NCI-H2196 treated with DMSO at 0.1 percent for 48 hours (cell line): ENCODE data around the gene GON4L.
"Not testable (repeated sequence)": the region's sequence is repeated elsewhere in the genome, so short reads cannot be mapped to it uniquely, and the experiment has no call there.

Source experiments
- DNase-seq: peaks from one replicate; lab custom pipeline; 2025; ENCODE audit not compliant: unreplicated experiment; lab: John Stamatoyannopoulos, UW

The GON4L gene

GRCh38 chr1:155880251-155880650, 23.2 kb upstream of the GON4L start:
- DNase-seq: no peak

GRCh38 chr1:155877945-155878344, 20.9 kb upstream of the GON4L start:
- no peak for DNase-seq

GRCh38 chr1:155873860-155874259, 16.8 kb upstream of the GON4L start:
- no peak for DNase-seq

GRCh38 chr1:155872527-155872926, 15.5 kb upstream of the GON4L start:
- DNase-seq: no peak

- DNase-seq: peak; percentile 32
Measured at GRCh38 chr1:155871390-155871789, 14.4 kb upstream of the GON4L start.

GRCh38 chr1:155867766-155868165, 10.8 kb upstream of the GON4L start:
- no peak for DNase-seq

DNA sequence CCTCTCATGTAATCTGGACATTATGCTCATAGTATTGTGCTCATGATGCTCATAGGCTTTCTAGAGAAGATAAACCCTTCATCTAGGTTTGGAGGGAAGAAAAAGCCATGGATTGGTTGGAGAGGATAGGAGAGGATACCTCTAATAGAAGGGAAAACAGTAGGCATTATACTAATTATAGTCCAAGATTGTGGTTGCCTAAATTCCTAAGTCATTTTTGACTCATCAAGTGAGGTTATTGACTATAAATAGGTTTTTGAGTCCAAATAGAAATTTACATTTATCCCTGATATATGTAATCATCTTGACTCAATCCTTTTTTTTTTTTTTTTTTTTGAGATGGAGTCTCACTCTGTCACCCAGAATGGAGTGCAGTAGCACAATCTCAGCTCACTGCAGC, 7.4 kb upstream of the GON4L start:
- DNase-seq: no peak

DNA sequence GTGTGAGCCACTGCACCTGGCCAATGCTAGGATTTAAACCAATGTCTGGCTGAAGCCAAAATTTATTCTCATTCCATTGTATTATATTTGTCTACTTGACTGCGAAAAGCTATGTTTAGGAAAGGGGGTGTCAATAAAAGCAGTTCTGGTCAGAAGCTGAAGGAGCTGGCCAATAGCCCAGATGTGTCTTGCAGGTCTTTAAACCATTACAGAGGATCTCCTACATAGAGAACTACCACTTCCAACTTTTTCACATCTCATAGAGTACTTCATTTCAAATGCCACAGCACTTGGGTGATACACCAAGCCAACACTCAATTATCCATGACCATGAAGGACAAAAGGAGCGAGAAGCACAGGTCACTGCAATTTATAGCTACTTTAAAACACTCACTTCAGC, 4.9 kb upstream of the GON4L start:
- no peak for DNase-seq

GRCh38 chr1:155860970-155861510, 4.0 kb upstream of the GON4L start:
- DNase-seq: no peak

GRCh38 chr1:155859881-155860871, 3.2 kb upstream of the GON4L start:
- DNase-seq: peak; percentile 65

GRCh38 chr1:155859234-155859829, 2.3 kb upstream of the GON4L start, which contains the start of gene SYT11:
Gene SYT11 (plus strand): TSS chr1:155859567. CDS start chr1:155859762, 195 bp downstream.
- DNase-seq: peak; percentile 93

- DNase-seq: no peak
Measured at GRCh38 chr1:155858800-155859233, 1.8 kb upstream of the GON4L start.

DNA sequence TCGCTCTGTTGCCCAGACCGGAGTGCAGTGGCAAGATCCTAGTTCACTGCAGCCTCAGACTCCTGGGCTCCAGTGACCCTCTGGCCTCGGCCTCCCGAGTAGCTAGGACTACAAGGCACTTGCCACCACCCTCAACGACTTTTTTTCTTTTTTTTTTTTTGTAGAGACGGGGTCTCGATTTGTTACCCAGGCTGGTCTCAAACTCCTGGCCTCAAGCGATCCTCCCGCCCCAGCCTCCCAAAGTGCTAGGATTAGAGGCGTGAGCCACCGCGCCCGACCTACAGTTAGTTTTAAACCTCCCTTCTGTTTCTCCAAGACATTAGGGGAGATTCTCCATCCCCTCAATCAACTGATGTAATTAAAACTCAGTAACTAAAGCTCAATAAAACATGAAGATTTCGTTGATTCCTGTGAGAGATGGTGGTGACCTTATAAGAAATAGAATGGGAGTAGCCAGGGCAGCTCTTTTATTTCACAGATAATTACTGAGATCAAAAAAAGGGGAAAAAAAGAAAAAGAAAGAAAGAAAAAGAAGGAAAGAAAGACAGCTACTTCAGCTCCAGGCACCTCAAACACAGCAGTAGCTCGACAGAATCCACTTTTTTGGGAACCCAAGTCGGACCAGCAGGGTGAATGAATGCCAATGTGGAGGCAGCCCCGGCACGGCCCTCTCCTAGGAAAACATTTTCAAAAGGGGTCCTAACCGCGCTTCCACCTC, 598 bp downstream of the GON4L start:
- DNase-seq: no peak

DNA sequence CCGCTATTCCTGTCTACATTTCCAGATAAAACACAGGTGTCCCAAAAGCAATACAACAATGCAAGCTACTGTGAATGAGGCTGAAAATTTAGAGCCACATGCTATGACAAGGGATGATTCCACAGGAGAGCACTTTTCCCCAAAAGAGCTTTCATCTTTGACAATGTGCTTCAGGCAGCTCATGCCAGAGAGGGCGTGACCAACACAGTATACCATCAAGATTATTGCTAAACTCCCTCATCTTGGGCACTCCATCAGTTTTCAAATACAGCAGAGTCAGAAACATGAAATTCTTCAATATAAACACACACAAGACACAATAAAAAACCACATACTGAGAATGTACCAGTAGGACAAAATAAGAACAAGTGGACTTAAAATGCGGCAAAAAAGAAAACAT, 6.7 kb downstream of the GON4L start:
- DNase-seq: no peak

GRCh38 chr1:155847823-155848529, 9.0 kb downstream of the GON4L start:
- no peak for DNase-seq

- DNase-seq: no peak
Measured at GRCh38 chr1:155844860-155845421, 12.1 kb downstream of the GON4L start.

DNA sequence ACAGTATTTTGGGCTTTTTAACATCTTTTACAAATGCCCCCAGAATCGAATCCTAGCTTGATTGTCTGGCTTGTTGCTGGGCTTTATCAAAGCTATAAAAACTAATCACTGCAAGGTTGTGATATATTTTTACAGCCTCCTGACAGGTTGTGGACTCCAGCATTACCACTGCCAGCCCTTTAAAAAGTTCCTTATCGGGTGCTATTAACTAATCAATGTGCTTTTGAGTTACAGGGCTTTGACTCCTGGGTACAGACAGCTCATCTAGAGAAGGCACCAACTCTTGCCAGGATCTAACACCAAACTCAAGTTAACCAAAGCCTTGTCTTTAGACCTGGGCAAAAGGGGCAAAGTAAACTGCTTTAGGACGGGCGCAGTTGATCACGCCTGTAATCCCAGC, 16.6 kb downstream of the GON4L start:
- no peak for DNase-seq

DNA sequence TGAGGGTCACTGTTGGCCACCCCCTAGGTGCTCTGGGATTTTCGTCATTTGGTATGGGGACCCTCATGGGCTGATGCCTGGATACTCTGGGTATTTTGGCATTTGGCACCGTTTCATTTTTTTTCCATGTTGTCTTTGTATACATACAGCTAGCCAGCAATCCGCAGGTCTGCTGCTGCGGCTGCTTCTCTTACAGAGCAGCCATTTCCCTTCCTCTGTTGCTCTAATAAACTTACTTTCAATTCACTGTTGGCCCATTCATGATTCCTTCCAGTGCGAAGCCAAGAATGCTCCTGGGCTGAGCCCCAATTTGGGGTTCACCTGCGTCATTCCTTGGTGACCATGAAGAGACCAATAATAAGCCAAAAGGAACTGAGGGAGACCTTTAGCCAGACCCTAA, 21.5 kb downstream of the GON4L start:
- no peak for DNase-seq

DNA sequence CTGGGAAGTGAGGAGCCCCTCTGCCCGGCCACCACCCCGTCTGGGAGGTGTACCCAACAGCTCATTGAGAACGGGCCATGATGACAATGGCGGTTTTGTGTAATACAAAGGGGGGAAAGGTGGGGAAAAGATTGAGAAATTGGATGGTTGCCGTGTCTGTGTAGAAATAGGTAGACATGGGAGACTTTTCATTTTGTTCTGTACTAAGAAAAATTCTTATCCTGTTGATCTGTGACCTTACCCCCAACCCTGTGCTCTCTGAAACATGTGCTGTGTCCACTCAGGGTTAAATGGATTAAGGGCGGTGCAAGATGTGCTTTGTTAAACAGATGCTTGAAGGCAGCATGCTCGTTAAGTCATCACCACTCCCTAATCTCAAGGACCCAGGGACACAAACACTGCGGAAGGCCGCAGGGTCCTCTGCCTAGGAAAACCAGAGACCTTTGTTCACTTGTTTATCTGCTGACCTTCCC, 22.1 kb downstream of the GON4L start:
- not testable (repeated sequence) for DNase-seq

DNA sequence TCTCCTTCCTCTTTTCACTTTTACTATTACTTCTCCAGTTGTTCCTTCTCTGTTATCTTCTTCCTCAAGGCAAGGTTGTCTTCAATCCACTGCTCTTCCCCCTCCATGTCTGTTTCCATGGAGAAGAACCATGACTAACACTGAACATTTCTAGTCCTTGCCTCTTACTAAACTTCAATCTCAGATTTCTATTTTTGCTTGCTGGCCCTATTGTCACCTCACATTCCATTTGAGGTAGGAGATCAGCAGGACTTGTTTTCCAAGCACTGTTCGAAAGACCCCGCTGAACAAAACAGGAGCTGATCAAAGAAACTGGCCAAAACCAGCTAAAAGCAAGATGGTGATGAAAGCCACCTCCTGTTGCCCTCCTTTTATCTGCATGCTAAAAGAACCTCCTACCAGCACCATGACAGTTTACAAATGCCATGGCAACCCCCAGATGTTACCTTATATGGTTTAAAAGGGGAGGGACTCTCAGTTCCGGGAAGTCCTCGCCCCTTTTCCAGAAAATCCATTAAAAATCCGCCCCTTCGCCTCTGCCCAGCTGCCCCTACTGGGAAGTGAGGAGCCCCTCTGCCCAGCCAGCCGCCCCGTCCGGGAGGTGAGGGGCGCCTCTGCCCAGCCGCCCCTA, 22.6 kb downstream of the GON4L start:
- DNase-seq: no peak
